Rectal smooth muscle tissue (tissue), 1 donor: ENCODE measurements around the gene HPCAL1.

Experiments used
- H3K27ac ChIP-seq: one replicate; pipeline ENCODE4 v1.7.0; 2013; ENCODE audit warnings: low read depth, low read length, inconsistent platforms
- H3K27me3 ChIP-seq: one replicate; pipeline ENCODE4 v1.7.0; 2013; ENCODE audit warnings: low read length; ENCODE audit not compliant: control insufficient read depth, insufficient read depth
- H3K36me3 ChIP-seq: one replicate; pipeline ENCODE4 v1.7.0; 2013; ENCODE audit warnings: low read length; ENCODE audit not compliant: control insufficient read depth, insufficient read depth
- H3K4me1 ChIP-seq: one replicate; pipeline ENCODE4 v1.7.0; 2013; ENCODE audit warnings: low read length; ENCODE audit not compliant: control insufficient read depth, insufficient read depth
- H3K4me3 ChIP-seq: one replicate; pipeline ENCODE4 v1.7.0; 2013; ENCODE audit warnings: low read length
- H3K9ac ChIP-seq: one replicate; pipeline ENCODE4 v1.7.0; 2013; ENCODE audit warnings: low read length

HPCAL1 gene

DNA sequence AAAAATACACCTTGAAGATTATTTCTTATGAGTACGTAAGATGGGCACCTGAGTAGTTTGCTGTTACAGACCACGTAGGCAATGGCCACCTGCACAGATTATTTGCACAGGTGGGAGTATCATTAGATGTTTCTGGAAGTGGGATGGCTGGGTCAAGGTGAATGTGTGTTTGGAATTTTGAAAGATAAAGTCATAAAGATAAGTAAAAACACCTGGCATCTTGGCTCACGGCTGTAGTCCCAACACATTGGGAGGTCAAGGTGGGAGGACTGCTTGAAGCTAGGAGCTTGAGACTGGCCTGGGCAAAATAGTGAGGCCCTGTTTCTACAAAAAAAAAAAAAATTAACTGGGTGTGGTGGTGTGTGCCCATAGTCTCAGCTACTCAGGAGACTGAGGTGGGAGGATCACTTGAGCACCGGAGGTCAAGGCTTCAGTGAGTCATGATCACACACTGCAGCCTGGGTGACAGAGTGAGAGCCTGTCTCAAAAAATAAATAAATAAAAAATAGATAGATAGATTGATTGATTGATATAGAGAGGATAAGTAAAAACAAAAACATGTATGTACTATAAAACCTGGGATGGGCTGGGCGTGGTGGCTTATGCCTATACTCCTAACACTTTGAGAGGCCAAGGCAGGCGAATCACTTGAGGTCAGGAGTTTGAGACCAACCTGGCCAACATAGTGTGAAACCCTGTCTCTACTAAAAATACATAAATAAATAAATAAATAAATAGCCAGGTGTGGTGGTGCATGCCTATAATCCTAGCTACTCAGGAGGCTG is 115.0 kb downstream of the HPCAL1 start:
- no peak overlapping the region for H3K27ac ChIP-seq
- H3K27me3 ChIP-seq, result no peaks in the 10 kb centered on the region
- no peak overlapping the region for H3K4me3 ChIP-seq
- H3K4me1 ChIP-seq, result peaks cover 7% of the 10 kb centered on the region
- H3K36me3 ChIP-seq, result peaks cover 8% of the 10 kb centered on the region
- no peak overlapping the region for H3K9ac ChIP-seq

DNA sequence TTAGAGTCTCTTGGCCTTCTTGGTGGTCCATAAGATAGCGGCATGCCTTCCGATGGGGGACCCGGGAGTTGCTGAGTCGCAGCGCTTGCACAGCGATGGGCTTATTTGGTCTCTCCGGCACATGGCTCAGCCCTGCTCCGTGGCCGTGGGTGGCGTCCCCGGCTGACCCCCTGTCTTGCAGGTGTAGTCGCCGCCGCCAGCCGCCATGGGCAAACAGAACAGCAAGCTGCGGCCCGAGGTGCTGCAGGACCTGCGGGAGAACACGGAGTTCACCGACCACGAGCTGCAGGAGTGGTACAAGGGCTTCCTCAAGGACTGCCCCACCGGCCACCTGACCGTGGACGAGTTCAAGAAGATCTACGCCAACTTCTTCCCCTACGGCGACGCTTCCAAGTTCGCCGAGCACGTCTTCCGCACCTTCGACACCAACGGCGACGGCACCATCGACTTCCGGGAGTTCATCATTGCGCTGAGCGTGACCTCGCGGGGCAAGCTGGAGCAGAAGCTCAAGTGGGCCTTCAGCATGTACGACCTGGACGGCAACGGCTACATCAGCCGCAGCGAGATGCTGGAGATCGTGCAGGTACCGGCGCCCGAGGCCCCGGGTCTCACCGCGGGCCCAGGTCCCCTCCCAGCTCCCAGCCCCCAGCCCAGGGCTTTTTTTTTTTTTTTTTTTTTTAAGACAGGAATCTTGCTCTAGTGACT is 117.0 kb downstream of the HPCAL1 start:
- Histone ChIP-seq H3K27ac (no peak overlapping the region), H3K9ac (no peak overlapping the region), H3K4me1 (no peaks in the 10 kb centered on the region), H3K4me3 (no peak overlapping the region), H3K36me3 (peaks cover 11% of the 10 kb centered on the region), H3K27me3 (no peaks in the 10 kb centered on the region)

DNA sequence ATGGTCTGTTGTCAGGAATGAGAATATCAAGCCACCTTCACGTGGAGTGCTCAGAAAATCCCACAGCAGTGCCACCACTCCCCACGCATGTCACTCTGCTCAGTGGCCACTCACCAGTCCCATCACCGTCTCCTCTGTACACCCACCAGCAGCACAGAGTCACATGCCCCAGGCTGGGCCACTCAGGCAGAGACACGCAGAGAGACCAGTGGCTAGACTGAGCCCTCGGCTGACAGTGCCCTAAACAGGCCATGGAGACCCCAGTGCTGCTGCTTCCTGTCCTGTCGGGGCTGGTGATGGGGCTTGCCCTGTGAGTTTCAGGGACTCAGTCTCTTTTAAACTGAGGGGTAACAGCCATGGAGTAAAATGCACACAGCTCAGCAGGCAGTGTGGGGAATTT is 119.5 kb downstream of the HPCAL1 start:
- no peak overlapping the region for H3K27ac ChIP-seq
- H3K4me3 ChIP-seq, result no peak overlapping the region
- H3K36me3 ChIP-seq, result peaks cover 14% of the 10 kb centered on the region
- no peak overlapping the region for H3K9ac ChIP-seq
- H3K27me3 ChIP-seq, result no peaks in the 10 kb centered on the region
- H3K4me1 ChIP-seq, result no peaks in the 10 kb centered on the region

DNA sequence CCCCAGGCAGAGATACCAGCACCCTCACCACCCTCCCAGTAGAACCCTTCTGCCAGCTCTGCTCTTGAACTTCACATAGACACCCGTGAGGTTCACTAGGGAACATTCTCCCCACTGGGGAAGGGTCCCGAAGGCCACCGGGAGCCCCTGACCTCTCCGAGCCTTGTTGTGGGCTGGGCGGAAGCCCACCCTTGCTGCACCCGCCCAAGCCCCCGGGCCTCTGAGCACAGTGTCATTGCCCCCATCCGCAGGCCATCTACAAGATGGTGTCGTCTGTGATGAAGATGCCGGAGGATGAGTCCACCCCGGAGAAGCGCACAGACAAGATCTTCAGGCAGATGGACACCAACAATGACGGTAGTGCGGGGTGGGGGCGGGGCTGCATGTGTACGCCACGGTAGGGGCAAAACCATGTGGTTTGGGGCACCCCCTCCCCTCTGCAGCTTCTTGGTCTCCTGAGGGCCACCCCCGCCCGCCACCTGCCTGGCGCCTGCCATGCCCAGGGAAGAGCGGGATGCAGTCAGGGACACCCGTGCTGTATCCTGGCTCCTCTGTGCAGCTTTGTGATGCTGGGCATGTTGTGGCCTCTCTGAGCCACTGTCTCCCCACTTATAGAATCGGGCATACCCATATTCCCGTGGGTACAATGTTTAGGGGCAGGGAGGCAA is 120.2 kb downstream of the HPCAL1 start:
- Histone ChIP-seq H3K27me3 (no peaks in the 10 kb centered on the region), H3K27ac (no peak overlapping the region), H3K36me3 (peaks cover 14% of the 10 kb centered on the region), H3K4me1 (no peaks in the 10 kb centered on the region), H3K9ac (no peak overlapping the region), H3K4me3 (no peak overlapping the region)

DNA sequence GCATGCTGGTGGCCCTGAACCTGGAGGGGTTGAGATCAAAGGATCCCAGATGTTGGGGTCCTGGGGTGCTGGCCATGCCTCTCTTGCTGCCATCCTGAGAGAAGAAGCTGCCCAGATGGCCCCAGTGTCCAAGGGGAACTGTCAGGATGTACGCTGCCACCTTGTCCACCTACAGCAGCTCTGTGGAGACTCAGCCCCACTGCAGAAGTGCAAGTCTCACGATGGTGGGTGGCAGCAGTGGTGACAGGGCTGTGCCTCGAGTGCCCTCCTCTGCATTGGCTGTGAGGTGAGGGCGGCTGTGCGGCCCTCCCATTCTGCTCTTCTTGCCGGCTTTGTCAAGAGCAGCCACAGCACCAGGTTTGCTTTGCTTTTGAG is 120.7 kb downstream of the HPCAL1 start:
- Histone ChIP-seq H3K36me3 (peaks cover 14% of the 10 kb centered on the region), H3K27me3 (no peaks in the 10 kb centered on the region), H3K4me1 (no peaks in the 10 kb centered on the region), H3K27ac (no peak overlapping the region), H3K9ac (no peak overlapping the region), H3K4me3 (no peak overlapping the region)

DNA sequence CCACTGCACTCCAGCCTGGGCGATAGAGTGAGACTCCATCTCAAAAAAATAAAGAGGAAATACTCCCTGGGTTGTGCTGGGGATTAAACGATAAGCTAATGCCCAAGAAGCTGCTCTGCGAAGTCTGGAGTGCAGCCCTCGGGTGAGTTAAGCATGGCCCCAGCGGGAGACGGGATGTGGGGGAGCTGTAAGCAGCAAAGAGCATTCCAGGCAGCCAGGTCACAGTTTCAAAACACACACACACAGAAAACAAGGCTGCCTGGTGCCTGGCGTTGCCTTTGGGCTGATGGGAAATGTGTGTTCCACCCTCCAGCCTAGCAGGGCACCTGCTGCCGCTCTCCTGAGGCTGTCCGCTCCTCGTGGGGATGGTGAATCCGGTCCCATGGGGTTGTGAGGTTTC is 121.3 kb downstream of the HPCAL1 start:
- Histone ChIP-seq H3K27ac (no peak overlapping the region), H3K27me3 (no peaks in the 10 kb centered on the region), H3K36me3 (peaks cover 14% of the 10 kb centered on the region), H3K9ac (no peak overlapping the region), H3K4me3 (no peak overlapping the region), H3K4me1 (no peaks in the 10 kb centered on the region)

DNA sequence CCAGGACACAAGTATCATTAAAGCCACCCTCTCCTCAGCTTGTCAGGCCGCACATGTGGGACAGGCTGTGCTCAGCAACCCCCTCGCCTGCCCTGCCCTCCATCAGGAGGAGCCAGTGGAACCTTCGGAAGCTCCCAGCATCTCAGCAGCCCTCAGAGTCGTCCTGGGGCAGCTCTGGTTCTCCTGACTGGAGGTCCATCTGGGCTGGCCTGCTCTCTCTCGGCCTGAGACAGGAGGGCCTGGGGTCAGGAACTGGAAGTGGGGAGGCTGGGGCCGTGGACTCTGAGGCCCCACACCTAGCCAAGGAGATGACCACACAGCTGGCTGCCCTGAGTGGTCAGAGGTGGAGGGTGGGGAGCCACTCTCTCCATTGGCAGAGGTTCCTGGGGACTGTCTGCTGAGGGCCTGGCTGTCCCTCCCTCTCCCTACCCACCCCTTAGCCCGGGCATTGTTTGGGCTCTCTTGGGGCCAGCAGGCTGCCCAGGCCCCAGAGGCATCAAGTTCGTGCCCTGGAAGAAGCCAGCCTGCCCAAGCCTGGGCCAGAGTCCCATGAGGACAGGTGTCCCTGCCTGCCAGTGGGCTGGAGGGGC is 122.3 kb downstream of the HPCAL1 start:
- no peaks in the 10 kb centered on the region for H3K4me1 ChIP-seq
- H3K36me3 ChIP-seq, result peaks cover 14% of the 10 kb centered on the region
- H3K27ac ChIP-seq, result no peak overlapping the region
- H3K9ac ChIP-seq, result no peak overlapping the region
- no peak overlapping the region for H3K4me3 ChIP-seq
- H3K27me3 ChIP-seq, result no peaks in the 10 kb centered on the region

DNA sequence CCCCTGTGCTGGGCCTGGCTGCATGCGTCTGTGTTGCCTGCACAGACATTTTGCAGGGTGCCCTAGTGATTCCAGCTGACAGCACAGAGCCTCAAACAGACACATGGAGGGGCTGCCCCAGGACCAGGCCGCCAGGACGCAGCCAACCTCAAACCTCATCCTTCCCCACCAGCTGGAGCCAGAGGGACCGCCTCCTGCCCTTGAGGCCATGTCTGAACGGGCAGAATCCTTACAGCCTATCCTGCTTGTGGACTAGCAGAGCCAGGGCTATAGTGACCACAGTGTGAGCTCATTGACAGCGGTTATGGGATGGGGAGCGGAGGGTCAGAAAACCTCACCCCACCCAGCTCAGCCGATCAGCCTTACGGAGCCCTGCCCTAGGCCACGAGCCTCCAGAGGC is 123.0 kb downstream of the HPCAL1 start:
- H3K27ac ChIP-seq, result no peak overlapping the region
- H3K4me3 ChIP-seq, result no peak overlapping the region
- H3K36me3 ChIP-seq, result peaks cover 12% of the 10 kb centered on the region
- no peaks in the 10 kb centered on the region for H3K27me3 ChIP-seq
- no peak overlapping the region for H3K9ac ChIP-seq
- no peaks in the 10 kb centered on the region for H3K4me1 ChIP-seq

DNA sequence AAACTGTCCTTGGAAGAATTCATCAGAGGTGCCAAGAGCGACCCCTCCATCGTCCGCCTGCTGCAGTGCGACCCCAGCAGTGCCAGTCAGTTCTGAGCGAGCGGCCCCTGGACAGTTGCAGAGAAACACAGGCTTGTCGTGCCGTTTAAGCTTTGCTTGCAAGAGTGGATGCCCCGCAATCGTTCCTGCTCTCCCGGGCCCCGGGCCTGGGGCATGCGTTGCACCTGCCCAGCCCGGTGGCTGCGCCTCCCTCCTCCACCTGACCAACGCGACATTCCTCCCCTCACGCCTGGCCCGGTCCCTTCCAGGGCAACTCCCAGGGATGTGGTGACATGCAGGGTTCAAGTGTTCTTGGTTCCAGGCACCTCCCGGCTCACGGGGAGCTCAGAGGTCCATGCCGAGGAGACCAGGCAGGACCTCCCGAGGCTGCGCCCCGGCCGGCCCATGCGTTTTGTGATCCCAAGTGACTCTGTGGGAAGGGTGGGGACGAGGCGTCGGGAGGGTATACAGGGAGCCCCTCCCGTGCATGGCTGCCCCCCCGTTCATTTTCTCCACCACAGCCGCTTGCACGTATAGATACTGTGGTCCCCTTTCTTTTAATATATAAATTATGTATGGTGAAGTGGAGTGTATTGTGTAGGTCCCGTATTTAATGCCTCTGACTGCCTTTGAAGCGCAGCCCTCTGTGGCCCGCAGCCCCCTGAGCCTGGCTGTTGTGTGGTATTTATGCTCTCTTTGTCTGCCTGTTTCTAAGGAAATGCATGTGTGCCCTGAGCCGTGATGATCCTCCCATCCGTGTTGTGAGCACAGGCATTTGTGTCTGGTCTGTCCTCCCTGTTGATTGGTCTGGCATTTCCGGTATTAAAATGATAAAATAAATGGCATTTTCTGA is 124.3 kb downstream of the HPCAL1 start:
- no peak overlapping the region for H3K27ac ChIP-seq
- H3K4me3 ChIP-seq, result no peak overlapping the region
- H3K4me1 ChIP-seq, result no peaks in the 10 kb centered on the region
- H3K36me3 ChIP-seq, result peaks cover 11% of the 10 kb centered on the region
- H3K9ac ChIP-seq, result no peak overlapping the region
- H3K27me3 ChIP-seq, result no peaks in the 10 kb centered on the region

DNA sequence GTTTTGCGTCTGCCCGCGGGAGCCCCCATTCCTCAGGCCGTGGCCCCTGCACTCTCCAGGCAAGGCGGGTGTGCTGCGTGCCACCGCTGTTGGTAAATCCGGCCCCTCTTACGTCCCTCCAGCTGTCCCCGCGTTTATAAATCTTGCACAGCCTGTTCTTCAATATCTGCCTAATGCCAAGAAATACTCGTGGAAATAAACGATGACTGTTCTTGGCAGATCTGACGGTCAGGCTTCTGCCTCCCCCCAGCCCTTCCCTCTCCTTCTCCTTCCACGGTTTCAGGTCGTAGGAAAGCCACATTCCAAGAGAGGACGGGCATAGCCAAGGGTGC is 124.9 kb downstream of the HPCAL1 start:
- Histone ChIP-seq H3K36me3 (peaks cover 7% of the 10 kb centered on the region), H3K4me1 (no peaks in the 10 kb centered on the region), H3K4me3 (no peak overlapping the region), H3K27me3 (no peaks in the 10 kb centered on the region), H3K9ac (no peak overlapping the region), H3K27ac (no peak overlapping the region)

DNA sequence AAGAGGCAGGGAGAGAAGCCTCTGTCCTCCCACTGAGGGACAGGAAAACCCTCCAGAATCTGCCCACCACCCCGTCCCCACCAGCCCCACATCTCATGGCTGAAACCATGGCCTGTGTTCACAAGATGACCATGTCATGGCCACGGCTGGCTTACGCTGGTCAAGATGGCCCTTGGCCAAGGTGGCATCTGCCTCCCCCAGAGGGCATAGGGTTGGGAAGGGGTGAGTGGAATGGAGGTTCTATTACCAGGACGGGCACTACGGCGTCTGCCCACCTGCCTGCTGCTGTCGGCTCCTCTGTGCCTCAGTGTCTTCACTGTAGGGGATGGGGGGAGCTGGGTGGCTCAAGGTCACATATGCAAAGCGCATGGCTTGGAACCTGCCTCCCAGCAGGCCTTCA is 125.7 kb downstream of the HPCAL1 start:
- Histone ChIP-seq H3K9ac (no peak overlapping the region), H3K27me3 (no peaks in the 10 kb centered on the region), H3K36me3 (peaks cover 5% of the 10 kb centered on the region), H3K4me1 (no peaks in the 10 kb centered on the region), H3K27ac (no peak overlapping the region), H3K4me3 (no peak overlapping the region)

DNA sequence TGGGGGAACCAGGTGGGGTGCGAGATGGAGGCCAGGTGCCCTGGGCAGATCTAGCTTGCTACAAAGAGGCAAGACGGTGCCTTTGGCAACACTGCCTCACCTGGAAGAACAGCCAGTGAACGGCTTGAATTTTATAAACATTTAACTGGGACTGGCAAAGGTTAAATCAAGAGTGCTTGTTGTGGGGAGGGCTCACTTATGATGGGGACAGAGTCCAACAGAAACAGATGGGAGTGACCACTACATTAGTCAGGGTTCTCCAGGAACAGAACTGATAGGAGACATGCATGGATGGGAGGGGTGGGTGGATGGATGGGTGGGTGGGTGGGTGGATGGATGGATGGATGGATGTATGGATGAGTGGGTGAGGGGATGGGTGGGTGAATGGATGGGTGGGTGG is 126.2 kb downstream of the HPCAL1 start:
- Histone ChIP-seq H3K27me3 (no peaks in the 10 kb centered on the region), H3K4me3 (no peak overlapping the region), H3K36me3 (peaks cover 3% of the 10 kb centered on the region), H3K9ac (no peak overlapping the region), H3K27ac (no peak overlapping the region), H3K4me1 (no peaks in the 10 kb centered on the region)
